OCI-LY7 (cell line): ENCODE data around the gene EPHB1. TPM values are rescaled to one million over a fixed set of nuclear protein-coding genes. Genes with fewer than 3 reads are reported as not detected.

Source experiments
- BruUV-seq: library from RNA; stranded (reverse); fragments of 400-500 nt; replicated peaks from 2 replicates; lab custom pipeline; 2021; lab: Mats Ljungman, UMichigan
- CTCF ChIA-PET: fragments of 300-600 bp; sonication (Branson Sonifier 250); formaldehyde crosslinking; loops from one replicate; lab custom pipeline; 2022; ENCODE audit warnings: antibody characterized with exemption; ENCODE audit not compliant: unreplicated experiment; lab: Charles Lee
- POLR2A ChIA-PET: fragments of 300-600 bp; sonication (Branson Sonifier 250); formaldehyde crosslinking; loops from one replicate; lab custom pipeline; 2022; ENCODE audit warnings: antibody characterized with exemption; lab: Charles Lee
- DNase-seq: peaks from one replicate; pipeline ENCODE4 v3.0.0-alpha.2; 2015; ENCODE audit warnings: low spot score
- H2AFZ ChIP-seq: fragments of 200-600 bp; sonication (generic), shearing (Covaris generic); 2 replicates; pipeline ENCODE4 v1.6.1; 2014; ENCODE audit warnings: mild to moderate bottlenecking, antibody characterized with exemption, low read length, moderate library complexity
- H3K27ac ChIP-seq: fragments of 200-600 bp; sonication (generic); 2 replicates; pipeline ENCODE4 v1.5.1; 2014; ENCODE audit warnings: mixed run types, low read depth, mild to moderate bottlenecking, moderate library complexity, low read length, inconsistent platforms; ENCODE audit not compliant: poor library complexity, severe bottlenecking
- H3K36me3 ChIP-seq: fragments of 200-600 bp; sonication (generic); 2 replicates; pipeline ENCODE4 v1.6.1; 2014; ENCODE audit warnings: mild to moderate bottlenecking, antibody characterized with exemption, low read length, moderate library complexity, mixed read lengths; ENCODE audit not compliant: insufficient read depth
- H3K4me1 ChIP-seq: fragments of 200-600 bp; sonication (generic); 2 replicates; pipeline ENCODE4 v1.5.1; 2014; ENCODE audit warnings: mild to moderate bottlenecking, low read length; ENCODE audit not compliant: insufficient read depth, poor library complexity, severe bottlenecking
- H3K4me2 ChIP-seq: fragments of 200-600 bp; sonication (generic); 2 replicates; pipeline ENCODE4 v1.6.1; 2014; ENCODE audit warnings: mild to moderate bottlenecking, low read length
- H3K4me3 ChIP-seq: fragments of 200-600 bp; sonication (generic); 2 replicates; pipeline ENCODE4 v1.5.1; 2014; ENCODE audit warnings: mild to moderate bottlenecking, low read depth, low read length; ENCODE audit not compliant: poor library complexity, severe bottlenecking
- H3K79me2 ChIP-seq: fragments of 200-600 bp; sonication (generic); 2 replicates; pipeline ENCODE4 v1.6.1; 2016; ENCODE audit warnings: low read depth, mild to moderate bottlenecking, low read length, moderate library complexity, mixed read lengths; ENCODE audit not compliant: insufficient read depth
- H3K9me2 ChIP-seq: fragments of 200-600 bp; sonication (generic); 2 replicates; pipeline ENCODE4 v1.6.1; 2016; ENCODE audit warnings: mild to moderate bottlenecking, low read length, mixed read lengths; ENCODE audit not compliant: insufficient read depth
- H3K9me3 ChIP-seq: fragments of 200-600 bp; sonication (generic); 2 replicates; pipeline ENCODE4 v1.6.1; 2014; ENCODE audit warnings: mild to moderate bottlenecking, mixed run types, low read length, mixed read lengths
- H4K20me1 ChIP-seq: fragments of 200-600 bp; sonication (generic); 2 replicates; pipeline ENCODE4 v1.6.1; 2014; ENCODE audit warnings: mild to moderate bottlenecking, antibody characterized with exemption, low read length, moderate library complexity, mixed read lengths; ENCODE audit not compliant: insufficient read depth
- EZH2phosphoT487 ChIP-seq: fragments of 200-600 bp; sonication (generic); IDR thresholded peaks from 2 replicates; pipeline ENCODE4 v1.6.1; 2018; ENCODE audit warnings: low read depth, borderline replicate concordance, mild to moderate bottlenecking, mixed run types, antibody characterized with exemption, low read length, moderate library complexity, mixed read lengths
- intact Hi-C: fragments of 100-400 bp; cut with micrococcal nuclease; formaldehyde crosslinking; loops from one replicate; pipeline ENCODE4 v1.10.0; 2022; ENCODE audit not compliant: unreplicated experiment
- total RNA-seq, 2 experiments: library from RNA; depleted of rRNA in 1 of 2; stranded (reverse); fragments of >200 nt in 1 of 2; shearing (Covaris generic) in 1 of 2; gene quantifications; 2 replicates each; pipeline ENCODE4 v1.2.3, GENCODE V29; 2014 to 2022
- TF ChIP-seq, protein P1 (sequence below): fragments of 200-600 bp; sonication (generic); conservative IDR thresholded peaks from 2 replicates; pipeline ENCODE4 v1.5.1; 2014; ENCODE audit warnings: mild to moderate bottlenecking, antibody characterized with exemption, low read length, moderate library complexity, mixed read lengths

Gene EPHB1
- total RNA-seq, 2 experiments from 2014 or later: 0.54 to 1.3 TPM

DNA sequence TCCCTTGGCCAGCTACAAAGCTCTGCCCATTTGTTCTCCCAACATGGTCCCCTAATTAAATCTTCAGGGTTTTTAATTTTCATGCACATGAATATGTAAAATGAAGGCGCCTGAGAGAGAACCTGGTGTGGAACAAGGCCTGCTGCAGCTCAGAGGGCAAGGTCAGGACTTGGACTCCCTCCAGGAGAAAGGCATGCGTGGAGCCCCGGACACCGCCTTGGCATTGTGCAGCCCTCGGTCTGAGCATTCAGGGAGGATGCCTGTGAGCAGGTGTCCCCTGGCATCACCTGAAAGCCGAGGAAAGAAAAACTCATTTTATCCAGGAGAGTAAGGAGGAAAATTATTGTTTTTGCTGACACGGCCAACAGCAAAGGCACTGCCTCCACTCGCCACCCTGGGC, 33.8 kb upstream of the EPHB1 start:
- Histone ChIP-seq H3K9me3 (no peaks in the 10 kb centered on the region), H3K79me2 (no peaks in the 10 kb centered on the region), H2AFZ (no peak overlapping the region), H4K20me1 (no peaks in the 10 kb centered on the region), H3K27ac (no peak overlapping the region), H3K4me3 (no peak overlapping the region), H3K4me1 (no peaks in the 10 kb centered on the region), H3K9me2 (no peaks in the 10 kb centered on the region), H3K36me3 (no peaks in the 10 kb centered on the region), H3K4me2 (no peak overlapping the region)
- intact Hi-C loops: no loop called here
- TF ChIP-seq EZH2phosphoT487: no peak
- CTCF ChIA-PET: no interaction called here
- BruUV-seq: no TSS peak
- POLR2A ChIA-PET: no interaction called here
- no peak for DNase-seq

DNA sequence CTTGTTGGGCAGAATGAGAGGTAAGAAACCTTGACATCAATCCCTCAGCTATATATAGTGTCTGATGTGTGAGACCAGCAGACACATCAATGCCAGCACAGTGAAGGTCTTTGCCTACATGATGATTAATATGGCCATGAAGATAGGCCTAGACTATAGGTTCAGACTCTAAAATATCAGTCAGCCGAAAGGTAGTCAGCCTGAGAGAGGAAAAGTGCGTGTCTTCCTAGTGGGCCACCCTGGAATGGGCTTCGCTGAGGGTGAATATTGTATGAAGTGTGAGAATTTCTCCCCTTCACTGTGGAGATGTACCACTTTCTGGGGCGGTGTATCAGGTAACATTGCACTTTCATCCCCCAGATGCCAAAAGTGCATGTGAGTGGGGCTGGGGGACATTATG, 33.0 kb upstream of the EPHB1 start:
- ChIA-PET CTCF (no interaction called here), POLR2A (no interaction called here)
- Histone ChIP-seq H3K9me3 (no peaks in the 10 kb centered on the region), H2AFZ (no peak overlapping the region), H3K4me2 (no peak overlapping the region), H3K36me3 (no peaks in the 10 kb centered on the region), H3K79me2 (no peaks in the 10 kb centered on the region), H3K4me3 (no peak overlapping the region), H4K20me1 (no peaks in the 10 kb centered on the region), H3K4me1 (no peaks in the 10 kb centered on the region), H3K27ac (no peak overlapping the region), H3K9me2 (no peaks in the 10 kb centered on the region)
- TF ChIP-seq, protein P1, sequence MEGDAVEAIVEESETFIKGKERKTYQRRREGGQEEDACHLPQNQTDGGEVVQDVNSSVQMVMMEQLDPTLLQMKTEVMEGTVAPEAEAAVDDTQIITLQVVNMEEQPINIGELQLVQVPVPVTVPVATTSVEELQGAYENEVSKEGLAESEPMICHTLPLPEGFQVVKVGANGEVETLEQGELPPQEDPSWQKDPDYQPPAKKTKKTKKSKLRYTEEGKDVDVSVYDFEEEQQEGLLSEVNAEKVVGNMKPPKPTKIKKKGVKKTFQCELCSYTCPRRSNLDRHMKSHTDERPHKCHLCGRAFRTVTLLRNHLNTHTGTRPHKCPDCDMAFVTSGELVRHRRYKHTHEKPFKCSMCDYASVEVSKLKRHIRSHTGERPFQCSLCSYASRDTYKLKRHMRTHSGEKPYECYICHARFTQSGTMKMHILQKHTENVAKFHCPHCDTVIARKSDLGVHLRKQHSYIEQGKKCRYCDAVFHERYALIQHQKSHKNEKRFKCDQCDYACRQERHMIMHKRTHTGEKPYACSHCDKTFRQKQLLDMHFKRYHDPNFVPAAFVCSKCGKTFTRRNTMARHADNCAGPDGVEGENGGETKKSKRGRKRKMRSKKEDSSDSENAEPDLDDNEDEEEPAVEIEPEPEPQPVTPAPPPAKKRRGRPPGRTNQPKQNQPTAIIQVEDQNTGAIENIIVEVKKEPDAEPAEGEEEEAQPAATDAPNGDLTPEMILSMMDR: no peak
- TF ChIP-seq EZH2phosphoT487: no peak
- no peak for DNase-seq
- intact Hi-C loops: no loop called here
- BruUV-seq: no TSS peak

DNA sequence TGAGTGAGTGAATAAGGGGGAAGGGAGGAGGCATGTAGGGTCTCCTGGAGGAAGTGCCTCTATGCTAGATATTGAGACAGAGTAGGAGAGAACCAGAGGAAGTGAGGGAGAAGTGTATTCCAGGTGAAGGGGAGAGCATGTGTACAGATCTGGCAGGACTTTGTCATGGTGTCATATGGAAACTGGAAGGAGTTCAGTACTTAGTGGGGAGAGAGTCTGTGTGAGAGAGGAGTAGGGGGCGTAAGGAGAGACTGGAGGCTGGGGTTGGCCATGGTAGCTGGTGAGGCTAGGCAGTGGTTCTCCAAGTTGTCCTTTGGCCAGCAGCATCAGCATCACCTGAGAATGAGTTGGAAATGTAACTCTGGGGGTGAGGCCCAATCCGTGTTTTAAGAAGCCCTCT, 29.6 kb upstream of the EPHB1 start:
- no peak overlapping the region for H3K27ac ChIP-seq
- intact Hi-C loops: no loop called here
- no peaks in the 10 kb centered on the region for H3K4me1 ChIP-seq
- no peaks in the 10 kb centered on the region for H3K36me3 ChIP-seq
- H3K4me2 ChIP-seq: no peak overlapping the region
- no peak for TF ChIP-seq EZH2phosphoT487
- TF ChIP-seq, protein P1: no peak
- ChIA-PET CTCF (no interaction called here), POLR2A (no interaction called here)
- H3K4me3 ChIP-seq: no peak overlapping the region
- no TSS peak for BruUV-seq
- H2AFZ ChIP-seq: no peak overlapping the region
- H3K9me3 ChIP-seq: no peaks in the 10 kb centered on the region
- no peaks in the 10 kb centered on the region for H3K79me2 ChIP-seq
- DNase-seq: no peak
- no peaks in the 10 kb centered on the region for H3K9me2 ChIP-seq
- no peaks in the 10 kb centered on the region for H4K20me1 ChIP-seq
